Stimulated activated CD8-positive, alpha-beta memory T cell treated with anti-CD3 and anti-CD28 coated beads, Interleukin-15, amount 100 ng/mL, for 48 hours (primary cell): ENCODE measurements around the gene APBA1.
"Not testable (repeated sequence)": the region's sequence is repeated elsewhere in the genome, so short reads cannot be mapped to it uniquely, and the experiment has no call there.

ENCODE experiments used
- DNase-seq, 2 donors: peaks; one replicate each; pipeline ENCODE4 v3.0.0-alpha.2; 2020; ENCODE audit warnings: low read depth in 2 of 2

APBA1 gene

GRCh38 chr9:69444021-69444420 is 228.2 kb downstream of the APBA1 start:
- no peak for DNase-seq

GRCh38 chr9:69443178-69443577 is 229.0 kb downstream of the APBA1 start:
- DNase-seq = no peak

GRCh38 chr9:69442486-69442885 is 229.7 kb downstream of the APBA1 start:
- no peak for DNase-seq

GRCh38 chr9:69440254-69440955 is 231.8 kb downstream of the APBA1 start:
- DNase-seq = not testable (repeated sequence)

- DNase-seq = not testable (repeated sequence)
Observed at GRCh38 chr9:69439654-69440053, 232.5 kb downstream of the APBA1 start.

GRCh38 chr9:69433968-69434367 is 238.2 kb downstream of the APBA1 start:
- DNase-seq = no peak

GRCh38 chr9:69433392-69433791 is 238.8 kb downstream of the APBA1 start:
- DNase-seq = no peak

GRCh38 chr9:69432623-69433022 is 239.5 kb downstream of the APBA1 start:
- no peak for DNase-seq

GRCh38 chr9:69431777-69432176 is 240.4 kb downstream of the APBA1 start:
- DNase-seq = no peak

GRCh38 chr9:69431203-69431602 is 241.0 kb downstream of the APBA1 start:
- DNase-seq = no peak

- no peak for DNase-seq
Observed at GRCh38 chr9:69430206-69430605, 242.0 kb downstream of the APBA1 start.

- no peak for DNase-seq
Observed at GRCh38 chr9:69429281-69429680, 242.9 kb downstream of the APBA1 start.

- no peak for DNase-seq
Observed at GRCh38 chr9:69428017-69428785, 244.0 kb downstream of the APBA1 start.

GRCh38 chr9:69427286-69427685 is 244.9 kb downstream of the APBA1 start:
- DNase-seq = no peak

- DNase-seq = no peak
Observed at GRCh38 chr9:69425136-69425801, 246.9 kb downstream of the APBA1 start.

GRCh38 chr9:69421908-69422801 is 250.0 kb downstream of the APBA1 start:
- no peak for DNase-seq

- no peak for DNase-seq
Observed at GRCh38 chr9:69420611-69421270, 251.4 kb downstream of the APBA1 start.

- no peak for DNase-seq
Observed at GRCh38 chr9:69412741-69413150, 259.4 kb downstream of the APBA1 start.

- DNase-seq = no peak
Observed at GRCh38 chr9:69411931-69412740, 260.0 kb downstream of the APBA1 start.

GRCh38 chr9:69411246-69411645 is 260.9 kb downstream of the APBA1 start:
- DNase-seq = no peak
